Measurements from ENCODE around the gene TULP4.

The TULP4 gene

DNA sequence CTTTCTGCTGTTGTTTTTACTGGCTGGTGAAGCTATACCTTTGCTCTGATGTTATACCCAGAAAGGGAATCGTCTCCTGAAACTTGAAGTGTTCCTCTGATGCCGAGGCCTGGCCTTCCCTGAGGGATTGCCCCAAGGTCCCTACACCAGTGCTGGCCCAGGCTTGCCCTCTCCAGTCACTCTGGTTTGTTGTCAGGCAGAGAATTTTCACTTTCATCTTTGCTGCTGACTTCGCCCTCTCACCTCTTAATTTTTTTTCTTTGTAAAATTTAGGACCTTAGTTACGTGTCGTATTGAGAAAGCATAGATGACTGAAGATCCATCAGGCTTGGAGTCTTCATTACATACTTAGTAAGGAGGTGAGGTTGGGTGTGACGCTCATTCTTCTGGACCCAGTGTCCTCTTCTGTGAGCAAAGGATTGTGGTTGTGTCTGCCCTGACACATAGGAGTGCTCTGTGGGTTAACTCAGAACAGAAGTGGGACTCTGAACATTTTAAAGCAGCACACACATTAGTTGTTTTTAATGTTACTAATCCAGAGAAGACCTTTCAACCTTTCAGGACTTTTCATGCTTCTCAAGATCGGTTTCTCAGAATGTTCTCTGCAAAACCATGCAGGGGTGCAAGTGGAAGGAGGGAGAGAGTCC, 45.4 kb downstream of the TULP4 start:
- in situ Hi-C loops (cut with HindIII; ENCODE audit: low sequenced_read_pairs) = no loop called here

GRCh38 chr6:158358450-158359077, 46.3 kb downstream of the TULP4 start:
- in situ Hi-C loops (cut with HindIII; ENCODE audit: low sequenced_read_pairs) = no loop called here

- in situ Hi-C loops (cut with HindIII; ENCODE audit: low sequenced_read_pairs) = no loop called here
Measured at GRCh38 chr6:158361068-158361467, 48.8 kb downstream of the TULP4 start.

DNA sequence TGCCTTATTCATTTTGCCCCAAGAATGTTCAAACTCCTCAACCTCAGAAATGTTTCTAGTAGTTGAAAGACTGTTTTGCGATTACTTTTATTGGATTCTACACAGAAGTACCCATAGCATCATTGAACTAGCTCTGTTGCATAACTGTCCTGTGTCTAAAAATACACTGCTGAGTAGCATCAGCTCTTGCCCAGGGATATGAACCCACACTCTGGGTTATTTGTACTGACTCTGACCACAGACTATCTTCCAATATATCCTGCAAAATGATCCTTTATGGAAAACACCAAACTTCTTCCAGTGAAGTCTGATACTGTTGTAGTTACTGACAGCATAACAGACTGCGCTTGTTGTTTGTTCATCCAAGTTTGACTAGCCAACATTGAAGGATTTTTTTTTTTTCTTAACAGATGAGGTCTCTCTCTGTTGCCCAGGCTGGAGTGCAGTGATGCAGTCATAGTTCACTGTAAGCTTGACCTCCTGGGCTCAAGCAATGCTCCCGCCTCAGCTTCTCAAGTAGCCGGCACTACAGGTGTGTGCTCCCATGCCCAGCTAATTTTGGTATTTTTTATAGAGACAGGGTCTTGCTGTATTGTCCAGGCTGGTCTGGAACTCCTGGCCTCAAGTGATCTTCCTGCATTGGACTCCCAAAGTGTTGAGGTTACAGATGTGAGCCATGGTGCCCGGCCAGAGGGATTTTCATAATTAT, 49.9 kb downstream of the TULP4 start:
- in situ Hi-C loops (cut with HindIII; ENCODE audit: low sequenced_read_pairs) = no loop called here

DNA sequence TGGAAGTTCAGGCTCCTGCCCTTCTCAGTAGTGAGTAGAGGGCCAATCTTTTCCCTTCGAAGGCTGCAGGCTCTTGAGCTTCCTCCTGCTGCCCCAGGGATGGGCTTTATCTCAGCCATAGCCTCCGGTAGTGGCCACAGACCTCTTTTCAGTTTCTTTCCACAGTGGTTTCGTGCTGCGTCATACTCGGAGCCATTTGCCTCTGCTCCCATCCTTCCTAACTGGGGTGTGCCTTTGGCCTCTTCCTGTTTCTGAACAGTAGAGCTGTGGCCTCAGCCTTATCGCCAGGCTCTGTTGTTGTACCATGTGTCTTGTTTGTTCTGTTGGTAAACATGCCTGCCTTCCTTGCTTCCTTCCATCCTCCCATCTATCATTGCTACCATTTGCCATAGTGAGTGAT, 54.1 kb downstream of the TULP4 start:
- in situ Hi-C loops (cut with HindIII; ENCODE audit: low sequenced_read_pairs) = no loop called here

- in situ Hi-C loops (cut with HindIII; ENCODE audit: low sequenced_read_pairs) = no loop called here
Measured at GRCh38 chr6:158367816-158368215, 55.6 kb downstream of the TULP4 start.

GRCh38 chr6:158369241-158369640, 57.0 kb downstream of the TULP4 start:
- in situ Hi-C loops (cut with HindIII; ENCODE audit: low sequenced_read_pairs) = no loop called here

GRCh38 chr6:158370805-158371204, 58.5 kb downstream of the TULP4 start:
- in situ Hi-C loops (cut with HindIII; ENCODE audit: low sequenced_read_pairs) = no loop called here

DNA sequence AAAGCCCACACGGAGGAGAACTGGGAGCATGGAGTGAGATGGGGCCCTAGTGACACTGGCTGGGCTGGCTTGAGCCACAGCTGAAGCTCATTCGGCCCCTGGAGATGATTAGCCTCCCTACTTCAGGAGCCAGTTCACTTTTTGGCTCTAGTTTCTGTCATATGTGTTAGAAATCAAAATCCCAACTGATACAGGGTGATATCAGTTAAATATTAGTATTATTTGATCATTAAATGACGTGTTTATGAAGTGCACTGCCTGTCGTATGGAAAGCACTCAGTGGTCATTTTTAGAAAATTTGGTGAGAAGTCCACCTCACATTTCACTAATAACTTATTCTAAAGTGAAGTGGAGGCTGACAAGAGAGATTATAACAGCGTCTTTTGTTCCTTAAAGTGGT, 59.0 kb downstream of the TULP4 start:
- in situ Hi-C loops (cut with HindIII; ENCODE audit: low sequenced_read_pairs) = no loop called here

- in situ Hi-C loops (cut with HindIII; ENCODE audit: low sequenced_read_pairs) = no loop called here
Measured at GRCh38 chr6:158372574-158372973, 60.3 kb downstream of the TULP4 start.

- in situ Hi-C loops (cut with HindIII; ENCODE audit: low sequenced_read_pairs) = no loop called here
Measured at GRCh38 chr6:158373214-158373613, 60.9 kb downstream of the TULP4 start.

GRCh38 chr6:158374020-158374419, 61.8 kb downstream of the TULP4 start:
- in situ Hi-C loops (cut with HindIII; ENCODE audit: low sequenced_read_pairs) = no loop called here

GRCh38 chr6:158376631-158377081, 64.4 kb downstream of the TULP4 start:
- in situ Hi-C loops (cut with HindIII; ENCODE audit: low sequenced_read_pairs) = no loop called here

DNA sequence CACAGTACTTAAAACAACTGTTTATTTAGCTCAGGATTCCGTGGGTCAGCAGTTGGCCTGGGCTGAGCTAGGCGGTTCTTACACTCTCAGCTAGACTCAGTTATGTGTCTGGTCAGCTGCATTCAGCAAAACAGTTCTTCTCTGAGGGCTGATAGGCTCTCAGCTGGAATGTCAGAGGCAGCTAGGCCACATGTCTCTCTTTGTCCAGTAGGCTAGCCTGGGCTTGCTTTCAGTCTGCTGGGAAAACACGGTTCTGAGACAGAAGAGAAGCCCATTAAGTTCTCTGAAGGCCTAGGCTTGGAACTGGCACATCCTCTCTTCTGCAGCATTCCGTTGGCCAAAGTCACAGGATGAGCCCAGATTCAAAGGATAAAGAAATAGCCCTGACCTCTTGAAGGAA, 65.6 kb downstream of the TULP4 start:
- in situ Hi-C loops (cut with HindIII; ENCODE audit: low sequenced_read_pairs) = no loop called here

DNA sequence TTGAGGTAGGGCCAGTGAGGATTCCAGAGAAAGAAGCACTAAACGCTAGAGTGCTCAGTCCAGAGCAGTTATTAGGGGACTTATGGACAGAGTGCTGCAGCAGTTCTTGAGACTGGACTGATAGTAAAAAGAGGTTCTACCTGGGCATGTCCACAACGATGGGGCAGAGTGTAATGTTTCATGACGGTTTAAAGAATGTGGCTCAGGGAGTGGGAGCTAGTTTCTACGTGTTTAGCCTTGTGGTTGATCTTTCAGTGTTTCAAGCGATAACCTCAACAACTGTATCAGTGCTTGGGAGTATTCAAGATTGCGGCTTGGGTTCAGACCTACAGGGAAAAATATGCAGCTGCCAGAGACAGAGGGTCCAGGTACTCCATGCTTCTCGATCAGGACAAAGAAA, 67.1 kb downstream of the TULP4 start:
- in situ Hi-C loops (cut with HindIII; ENCODE audit: low sequenced_read_pairs) = no loop called here

GRCh38 chr6:158381214-158381613, 68.9 kb downstream of the TULP4 start:
- in situ Hi-C loops (cut with HindIII; ENCODE audit: low sequenced_read_pairs) = no loop called here

DNA sequence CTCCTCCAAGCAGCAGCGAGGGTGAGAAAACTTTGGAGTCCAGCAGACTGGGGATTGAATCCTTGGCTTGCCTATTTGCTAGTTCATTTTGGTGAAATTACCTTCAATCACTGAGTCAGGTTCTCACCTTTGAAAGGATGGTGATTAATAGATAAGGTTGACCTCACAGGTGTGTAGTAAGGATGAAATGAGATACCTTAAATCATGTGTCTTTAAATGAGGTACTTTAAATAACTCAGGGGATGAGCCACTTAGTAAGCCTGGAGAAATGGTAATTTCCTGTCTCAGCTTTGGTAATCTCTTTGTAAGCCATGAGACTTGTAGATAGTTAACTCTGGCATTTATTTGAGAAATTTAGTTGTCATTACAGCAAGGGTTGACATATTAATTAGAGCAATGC, 70.2 kb downstream of the TULP4 start:
- in situ Hi-C loops (cut with HindIII; ENCODE audit: low sequenced_read_pairs) = no loop called here

- in situ Hi-C loops (cut with HindIII; ENCODE audit: low sequenced_read_pairs) = no loop called here
Measured at GRCh38 chr6:158383057-158383456, 70.8 kb downstream of the TULP4 start.

GRCh38 chr6:158383542-158383941, 71.3 kb downstream of the TULP4 start:
- in situ Hi-C loops (cut with HindIII; ENCODE audit: low sequenced_read_pairs) = no loop called here

- in situ Hi-C loops (cut with HindIII; ENCODE audit: low sequenced_read_pairs) = no loop called here
Measured at GRCh38 chr6:158384671-158385110, 72.4 kb downstream of the TULP4 start.

DNA sequence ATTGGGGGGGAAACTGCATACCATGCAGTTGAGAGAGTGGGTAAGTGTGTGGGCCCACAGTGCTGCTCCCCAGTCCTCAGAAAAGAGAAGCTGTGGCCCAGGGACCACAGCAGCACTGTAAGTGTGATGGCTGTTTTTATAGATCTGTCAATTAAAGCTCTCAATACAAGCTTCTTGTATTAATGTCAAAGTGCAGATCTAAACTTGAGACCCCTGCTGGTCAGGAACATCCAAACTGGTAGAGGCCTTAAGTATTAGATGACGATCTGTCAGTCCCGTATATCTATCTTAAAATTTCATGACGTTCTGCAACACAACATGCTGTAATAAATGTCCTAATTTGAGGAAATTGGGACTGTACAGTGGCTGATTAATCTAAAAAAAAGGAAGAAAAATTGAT, 74.8 kb downstream of the TULP4 start:
- in situ Hi-C loops (cut with HindIII; ENCODE audit: low sequenced_read_pairs) = no loop called here

DNA sequence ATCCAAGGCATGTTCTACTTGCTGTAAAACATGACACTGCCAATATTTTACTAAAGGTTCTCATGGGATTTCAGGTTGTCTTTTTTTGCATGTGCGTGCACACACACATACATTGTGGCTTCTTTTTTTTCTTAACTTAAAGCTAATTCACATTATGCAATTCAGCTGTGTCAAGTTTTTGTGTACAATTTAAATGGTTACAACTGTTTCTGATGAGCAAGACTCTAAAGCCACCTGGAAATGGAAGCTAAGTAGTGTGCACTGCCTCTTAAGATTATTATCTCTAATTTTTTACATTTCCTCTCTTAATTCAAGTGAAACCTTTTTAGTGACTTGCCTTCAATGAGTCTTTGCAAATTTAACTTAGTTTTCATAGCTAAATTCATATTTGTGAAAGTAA, 75.3 kb downstream of the TULP4 start:
- in situ Hi-C loops (cut with HindIII; ENCODE audit: low sequenced_read_pairs) = no loop called here

Data from DLD1 (cell line).